ENCODE results near the gene KMT2B.

KMT2B gene

DNA sequence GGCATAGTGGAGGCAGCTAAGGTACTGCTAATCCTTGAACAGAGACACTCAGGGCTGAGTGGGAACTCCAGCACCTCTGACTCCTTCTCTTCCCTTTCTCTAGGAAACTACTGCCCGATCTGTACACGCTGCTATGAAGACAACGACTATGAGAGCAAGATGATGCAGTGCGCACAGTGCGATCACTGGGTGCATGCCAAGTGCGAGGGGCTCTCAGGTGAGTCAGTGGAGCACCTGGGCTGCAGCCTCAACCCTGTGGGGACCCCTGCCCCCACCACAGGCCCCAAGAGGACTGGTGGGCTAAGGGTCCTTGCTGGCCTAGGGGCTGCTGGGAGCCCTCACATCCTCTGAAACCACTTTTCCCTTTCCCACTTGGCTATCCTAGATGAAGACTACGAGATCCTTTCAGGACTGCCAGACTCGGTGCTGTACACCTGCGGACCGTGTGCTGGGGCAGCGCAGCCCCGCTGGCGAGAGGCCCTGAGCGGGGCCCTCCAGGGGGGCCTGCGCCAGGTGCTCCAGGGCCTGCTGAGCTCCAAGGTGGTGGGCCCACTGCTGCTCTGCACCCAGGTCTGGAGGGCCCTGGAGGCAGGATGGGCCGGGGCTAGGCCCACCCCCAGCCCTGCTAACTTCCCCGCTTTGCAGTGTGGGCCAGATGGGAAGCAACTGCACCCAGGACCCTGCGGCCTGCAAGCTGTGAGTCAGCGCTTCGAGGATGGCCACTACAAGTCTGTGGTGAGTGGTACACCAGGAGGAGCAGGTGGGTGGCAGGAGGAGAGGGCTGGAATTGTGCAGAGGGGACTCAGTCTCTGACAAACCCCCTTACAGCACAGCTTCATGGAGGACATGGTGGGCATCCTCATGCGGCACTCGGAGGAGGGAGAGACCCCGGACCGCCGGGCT lies 9.5 kb downstream of the KMT2B start:
- Histone ChIP-seq H2AK5ac (ENCODE audit: low read length) (no peak overlapping the region), H2BK120ac (ENCODE audit: low read depth, low read length) (no peak overlapping the region), H4K8ac (ENCODE audit: low read depth, low read length) (no peak overlapping the region), H2BK5ac (ENCODE audit: low read length) (no peak overlapping the region), H3K79me2 (ENCODE audit: control insufficient read depth, insufficient read depth, low read length) (no peaks in the 10 kb centered on the region), H3K23ac (ENCODE audit: low read length) (no peak overlapping the region), H3K27ac (ENCODE audit: low read depth, low read length) (no peak overlapping the region), H2BK15ac (replicated peaks; ENCODE audit: low read depth) (no peak overlapping the region), H3K36me3 (ENCODE audit: control insufficient read depth, insufficient read depth, low read length) (peaks cover 31% of the 10 kb centered on the region), H3K4me2 (ENCODE audit: low read length) (no peak overlapping the region), H3K79me1 (ENCODE audit: low read length) (no peaks in the 10 kb centered on the region), H3K4me3 (ENCODE audit: low read length) (no peak overlapping the region), H3K9ac (ENCODE audit: low read length) (no peak overlapping the region), H3K18ac (ENCODE audit: low read length) (no peak overlapping the region), H3K27me3 (ENCODE audit: insufficient read depth, low read length, poor library complexity) (no peaks in the 10 kb centered on the region), H3K4me1 (ENCODE audit: control insufficient read depth, low read depth, low read length) (no peaks in the 10 kb centered on the region), H3K56ac (ENCODE audit: low read length) (no peak overlapping the region), H4K5ac (ENCODE audit: low read length) (no peak overlapping the region), H3K4ac (ENCODE audit: low read depth, low read length) (no peak overlapping the region)
- no peak for DNase-seq
- no CpG with 5 or more reads among the region's 25 CpGs for WGBS (ENCODE audit: extremely low coverage, insufficient coverage, low lambda C conversion rate)

DNA sequence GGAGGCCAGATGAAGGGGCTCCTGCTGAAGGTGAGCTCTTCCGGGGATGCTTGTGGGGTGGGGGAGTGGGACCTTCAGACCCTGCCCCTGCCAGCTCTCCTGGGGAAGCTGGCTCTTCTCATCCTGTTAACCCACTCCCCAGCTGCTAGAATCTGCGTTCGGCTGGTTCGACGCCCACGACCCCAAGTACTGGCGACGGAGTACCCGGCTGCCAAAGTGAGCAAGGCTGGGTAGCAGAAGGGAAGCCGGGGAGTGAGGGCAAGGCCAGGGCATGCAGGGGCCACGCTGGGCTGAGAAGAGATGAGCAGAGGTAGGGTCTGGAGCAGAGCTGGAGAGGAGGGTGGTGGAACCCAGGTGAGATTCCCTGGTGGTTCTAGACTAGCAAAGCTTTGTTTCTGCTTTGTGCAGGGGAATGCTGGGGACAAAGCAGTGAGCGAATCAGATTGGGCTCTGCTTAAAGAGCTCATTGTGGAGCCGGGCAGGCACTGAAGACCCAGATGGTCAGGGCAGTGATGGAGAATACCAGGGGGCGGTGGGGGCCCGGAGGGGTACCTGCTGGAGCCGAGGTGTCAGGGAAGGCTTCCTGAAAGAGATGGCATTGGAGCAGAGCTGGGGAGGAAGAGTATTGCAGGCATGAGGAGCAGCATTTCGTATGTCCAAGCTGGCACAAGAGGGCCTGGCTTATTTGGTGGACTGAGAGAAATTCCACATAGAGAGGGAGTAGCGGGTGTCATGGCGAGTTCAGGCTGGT lies 10.3 kb downstream of the KMT2B start:
- WGBS (ENCODE audit: extremely low coverage, insufficient coverage, low lambda C conversion rate): no CpG with 5 or more reads among the region's 19 CpGs
- Histone ChIP-seq H3K27me3 (ENCODE audit: insufficient read depth, low read length, poor library complexity) (no peaks in the 10 kb centered on the region), H3K9ac (ENCODE audit: low read length) (no peak overlapping the region), H3K4me1 (ENCODE audit: control insufficient read depth, low read depth, low read length) (no peaks in the 10 kb centered on the region), H3K4me3 (ENCODE audit: low read length) (no peak overlapping the region), H3K18ac (ENCODE audit: low read length) (no peak overlapping the region), H3K79me2 (ENCODE audit: control insufficient read depth, insufficient read depth, low read length) (no peaks in the 10 kb centered on the region), H3K79me1 (ENCODE audit: low read length) (no peaks in the 10 kb centered on the region), H3K4ac (ENCODE audit: low read depth, low read length) (no peak overlapping the region), H4K8ac (ENCODE audit: low read depth, low read length) (no peak overlapping the region), H4K5ac (ENCODE audit: low read length) (no peak overlapping the region), H2AK5ac (ENCODE audit: low read length) (no peak overlapping the region), H3K27ac (ENCODE audit: low read depth, low read length) (no peak overlapping the region), H3K56ac (ENCODE audit: low read length) (no peak overlapping the region), H3K4me2 (ENCODE audit: low read length) (no peak overlapping the region), H2BK5ac (ENCODE audit: low read length) (no peak overlapping the region), H3K23ac (ENCODE audit: low read length) (no peak overlapping the region), H3K36me3 (ENCODE audit: control insufficient read depth, insufficient read depth, low read length) (peaks cover 26% of the 10 kb centered on the region), H2BK15ac (replicated peaks; ENCODE audit: low read depth) (no peak overlapping the region), H2BK120ac (ENCODE audit: low read depth, low read length) (no peak overlapping the region)
- DNase-seq: no peak

DNA sequence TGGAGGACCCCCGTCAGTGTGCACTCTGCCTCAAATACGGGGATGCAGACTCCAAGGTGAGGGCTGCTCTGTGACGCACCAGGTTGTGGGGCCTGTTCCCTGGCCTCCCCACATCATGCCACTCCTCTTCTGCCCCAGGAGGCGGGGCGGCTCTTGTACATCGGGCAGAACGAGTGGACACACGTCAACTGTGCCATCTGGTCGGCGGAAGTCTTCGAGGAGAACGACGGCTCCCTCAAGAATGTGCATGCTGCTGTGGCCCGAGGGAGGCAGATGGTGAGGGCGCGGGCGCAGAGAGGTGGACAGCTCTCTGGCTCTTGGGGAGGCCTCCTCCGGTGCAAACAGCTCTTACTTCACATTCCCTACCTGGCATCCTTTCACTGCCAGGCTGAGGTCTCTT lies 11.2 kb downstream of the KMT2B start:
- H2BK120ac ChIP-seq (ENCODE audit: low read depth, low read length): no peak overlapping the region
- no peaks in the 10 kb centered on the region for H3K27me3 ChIP-seq (ENCODE audit: insufficient read depth, low read length, poor library complexity)
- no peaks in the 10 kb centered on the region for H3K79me1 ChIP-seq (ENCODE audit: low read length)
- no peaks in the 10 kb centered on the region for H3K79me2 ChIP-seq (ENCODE audit: control insufficient read depth, insufficient read depth, low read length)
- no peak overlapping the region for H3K9ac ChIP-seq (ENCODE audit: low read length)
- no peak overlapping the region for H2BK15ac ChIP-seq (replicated peaks; ENCODE audit: low read depth)
- no peak overlapping the region for H3K56ac ChIP-seq (ENCODE audit: low read length)
- H3K4me3 ChIP-seq (ENCODE audit: low read length): no peak overlapping the region
- no peak overlapping the region for H2AK5ac ChIP-seq (ENCODE audit: low read length)
- H3K18ac ChIP-seq (ENCODE audit: low read length): no peak overlapping the region
- H3K4me1 ChIP-seq (ENCODE audit: control insufficient read depth, low read depth, low read length): no peaks in the 10 kb centered on the region
- no peak overlapping the region for H3K27ac ChIP-seq (ENCODE audit: low read depth, low read length)
- WGBS (ENCODE audit: extremely low coverage, insufficient coverage, low lambda C conversion rate): no CpG with 5 or more reads among the region's 18 CpGs
- H3K23ac ChIP-seq (ENCODE audit: low read length): no peak overlapping the region
- no peak overlapping the region for H4K5ac ChIP-seq (ENCODE audit: low read length)
- no peak overlapping the region for H3K4me2 ChIP-seq (ENCODE audit: low read length)
- H4K8ac ChIP-seq (ENCODE audit: low read depth, low read length): no peak overlapping the region
- H3K4ac ChIP-seq (ENCODE audit: low read depth, low read length): no peak overlapping the region
- DNase-seq: no peak
- H3K36me3 ChIP-seq (ENCODE audit: control insufficient read depth, insufficient read depth, low read length): peaks cover 26% of the 10 kb centered on the region
- H2BK5ac ChIP-seq (ENCODE audit: low read length): no peak overlapping the region

GRCh38 chr19:35729763-35730162 lies 12.0 kb downstream of the KMT2B start:
- H3K27ac ChIP-seq (ENCODE audit: low read depth, low read length): no peak overlapping the region
- no peaks in the 10 kb centered on the region for H3K79me2 ChIP-seq (ENCODE audit: control insufficient read depth, insufficient read depth, low read length)
- H2BK15ac ChIP-seq (replicated peaks; ENCODE audit: low read depth): no peak overlapping the region
- no peak overlapping the region for H2AK5ac ChIP-seq (ENCODE audit: low read length)
- no peak overlapping the region for H3K9ac ChIP-seq (ENCODE audit: low read length)
- no peaks in the 10 kb centered on the region for H3K79me1 ChIP-seq (ENCODE audit: low read length)
- H3K27me3 ChIP-seq (ENCODE audit: insufficient read depth, low read length, poor library complexity): no peaks in the 10 kb centered on the region
- no peaks in the 10 kb centered on the region for H3K4me1 ChIP-seq (ENCODE audit: control insufficient read depth, low read depth, low read length)
- H3K36me3 ChIP-seq (ENCODE audit: control insufficient read depth, insufficient read depth, low read length): peaks cover 25% of the 10 kb centered on the region
- H3K56ac ChIP-seq (ENCODE audit: low read length): no peak overlapping the region
- no peak overlapping the region for H3K18ac ChIP-seq (ENCODE audit: low read length)
- no peak overlapping the region for H2BK5ac ChIP-seq (ENCODE audit: low read length)
- no peak overlapping the region for H3K23ac ChIP-seq (ENCODE audit: low read length)
- no peak overlapping the region for H4K5ac ChIP-seq (ENCODE audit: low read length)
- no peak overlapping the region for H3K4me2 ChIP-seq (ENCODE audit: low read length)
- WGBS (ENCODE audit: extremely low coverage, insufficient coverage, low lambda C conversion rate): no CpG with 5 or more reads among the region's 11 CpGs
- H3K4me3 ChIP-seq (ENCODE audit: low read length): no peak overlapping the region
- no peak overlapping the region for H4K8ac ChIP-seq (ENCODE audit: low read depth, low read length)
- no peak overlapping the region for H2BK120ac ChIP-seq (ENCODE audit: low read depth, low read length)
- no peak overlapping the region for H3K4ac ChIP-seq (ENCODE audit: low read depth, low read length)
- DNase-seq: no peak

DNA sequence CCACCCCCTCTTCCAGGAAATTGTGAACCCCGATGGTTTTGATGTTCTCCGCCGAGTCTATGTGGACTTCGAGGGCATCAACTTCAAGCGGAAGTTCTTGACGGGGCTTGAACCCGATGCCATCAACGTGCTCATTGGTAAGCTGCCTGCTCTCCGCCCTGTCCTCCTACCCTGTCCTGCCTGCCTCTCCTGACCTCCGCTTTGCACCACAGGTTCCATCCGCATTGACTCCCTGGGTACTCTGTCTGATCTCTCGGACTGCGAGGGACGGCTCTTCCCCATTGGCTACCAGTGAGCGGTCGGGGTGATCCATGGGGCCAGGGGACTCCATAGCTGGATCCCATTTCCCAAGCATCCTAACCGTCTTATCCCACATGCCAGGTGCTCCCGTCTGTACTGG lies 12.5 kb downstream of the KMT2B start:
- Histone ChIP-seq H3K36me3 (ENCODE audit: control insufficient read depth, insufficient read depth, low read length) (peaks cover 23% of the 10 kb centered on the region), H3K9ac (ENCODE audit: low read length) (no peak overlapping the region), H4K5ac (ENCODE audit: low read length) (no peak overlapping the region), H3K4ac (ENCODE audit: low read depth, low read length) (no peak overlapping the region), H2BK5ac (ENCODE audit: low read length) (no peak overlapping the region), H3K4me2 (ENCODE audit: low read length) (no peak overlapping the region), H3K79me2 (ENCODE audit: control insufficient read depth, insufficient read depth, low read length) (no peaks in the 10 kb centered on the region), H2BK120ac (ENCODE audit: low read depth, low read length) (no peak overlapping the region), H3K18ac (ENCODE audit: low read length) (no peak overlapping the region), H3K4me3 (ENCODE audit: low read length) (no peak overlapping the region), H3K4me1 (ENCODE audit: control insufficient read depth, low read depth, low read length) (no peaks in the 10 kb centered on the region), H3K27ac (ENCODE audit: low read depth, low read length) (no peak overlapping the region), H3K23ac (ENCODE audit: low read length) (no peak overlapping the region), H3K79me1 (ENCODE audit: low read length) (no peaks in the 10 kb centered on the region), H3K27me3 (ENCODE audit: insufficient read depth, low read length, poor library complexity) (no peaks in the 10 kb centered on the region), H3K56ac (ENCODE audit: low read length) (no peak overlapping the region), H2BK15ac (replicated peaks; ENCODE audit: low read depth) (no peak overlapping the region), H2AK5ac (ENCODE audit: low read length) (no peak overlapping the region), H4K8ac (ENCODE audit: low read depth, low read length) (no peak overlapping the region)
- no CpG with 5 or more reads among the region's 18 CpGs for WGBS (ENCODE audit: extremely low coverage, insufficient coverage, low lambda C conversion rate)
- DNase-seq: no peak

Data from mesendoderm (in vitro differentiated cells).